Left kidney (tissue), 2 donors: ENCODE data around the gene CCDC92B. TPM values are rescaled to one million over a fixed set of nuclear protein-coding genes. Genes with fewer than 3 reads are reported as not detected.
"Not testable (repeated sequence)": the region's sequence is repeated elsewhere in the genome, so short reads cannot be mapped to it uniquely, and the experiment has no call there.

Source experiments
- DNase-seq: peaks from one replicate; pipeline ENCODE4 v3.0.0-alpha.2; 2013
- polyA plus RNA-seq: library from polyadenylated mRNA; unstranded; fragments of 120-200 nt; gene quantifications from one replicate; pipeline ENCODE4 v1.2.1, GENCODE V29; 2013; ENCODE audit not compliant: insufficient read length

The CCDC92B gene
- polyA plus RNA-seq, 1 donor: 0.25 TPM

DNA sequence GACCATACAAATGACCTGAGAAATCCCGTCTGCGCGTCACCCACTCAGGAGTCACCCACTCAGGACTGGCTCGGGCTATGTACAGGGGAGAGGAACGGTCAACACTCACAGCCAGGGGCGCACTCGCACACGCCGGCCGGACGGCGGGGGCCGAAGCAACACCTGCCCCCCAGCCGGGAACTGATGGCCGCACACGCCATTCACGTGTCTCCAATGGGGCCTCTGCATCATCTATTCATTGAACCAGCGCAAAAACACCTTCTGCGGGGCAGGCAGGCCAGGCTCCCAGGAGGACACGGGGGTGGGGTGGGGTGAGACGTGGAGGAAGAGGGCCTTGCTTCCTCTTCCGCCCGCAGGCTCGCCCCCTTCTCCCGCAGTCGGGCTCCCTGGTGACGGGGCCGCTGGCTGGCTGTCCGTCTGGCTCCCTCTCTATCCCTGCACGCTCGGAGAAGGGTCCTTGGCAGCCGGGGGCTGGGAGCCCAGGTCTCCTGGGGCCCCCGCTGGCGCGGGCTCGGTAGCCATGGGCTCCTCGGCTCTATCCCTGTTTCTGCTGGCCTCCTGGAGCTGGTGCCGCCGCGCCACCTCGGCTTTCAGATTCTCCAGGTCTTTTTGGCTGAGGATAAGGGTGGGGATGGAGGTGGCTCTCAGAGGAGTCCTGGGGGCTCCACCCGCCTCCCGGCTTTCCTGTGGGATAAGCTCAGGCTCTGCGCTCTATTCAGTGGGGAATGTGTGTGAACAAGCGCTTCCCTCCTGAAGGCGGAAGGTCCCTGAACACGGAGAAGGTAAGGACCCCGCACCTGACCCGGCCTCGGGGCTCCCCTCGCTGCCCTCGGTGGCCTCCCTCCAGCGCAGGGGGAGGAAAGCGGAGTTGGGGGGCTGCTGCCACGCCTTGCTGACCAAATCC is 59.0 kb downstream of the CCDC92B start:
- DNase-seq: no peak

DNA sequence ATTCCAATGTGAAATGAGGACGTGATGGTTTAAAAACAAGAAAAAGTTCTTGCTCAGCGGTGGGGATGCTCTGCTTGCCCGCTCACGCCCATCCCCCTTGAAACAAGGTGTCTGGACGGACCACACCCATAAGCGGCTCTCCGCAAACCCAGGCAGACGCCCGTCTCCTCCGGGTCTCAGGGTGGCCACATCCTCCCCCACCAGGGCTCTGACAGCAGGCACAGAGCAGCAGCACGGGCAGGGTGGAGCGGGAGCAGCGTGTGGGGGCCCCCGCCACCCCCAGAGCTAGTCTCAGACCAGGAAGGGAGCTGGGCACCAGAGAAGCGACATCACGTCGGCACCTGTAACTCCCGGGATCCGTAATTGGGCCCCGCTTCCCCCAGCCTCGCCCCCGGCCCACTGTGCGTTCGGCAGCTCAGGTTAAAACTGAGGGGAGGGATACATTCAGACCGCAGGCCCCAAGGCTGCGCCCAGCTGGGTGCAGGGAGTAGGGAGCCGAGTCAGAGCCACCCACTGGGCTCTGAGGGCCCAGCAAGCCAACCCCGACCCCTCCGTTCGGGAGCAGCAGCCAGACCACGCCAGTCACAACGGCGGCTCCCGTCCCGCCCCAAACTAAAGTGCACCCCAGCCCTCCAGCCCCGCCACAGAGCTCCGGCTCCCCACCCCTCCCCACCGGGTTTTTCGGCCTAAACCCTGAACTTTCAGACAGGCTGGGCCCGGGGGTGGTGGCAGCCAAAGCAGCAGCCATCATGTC is 59.9 kb downstream of the CCDC92B start:
- no peak for DNase-seq

DNA sequence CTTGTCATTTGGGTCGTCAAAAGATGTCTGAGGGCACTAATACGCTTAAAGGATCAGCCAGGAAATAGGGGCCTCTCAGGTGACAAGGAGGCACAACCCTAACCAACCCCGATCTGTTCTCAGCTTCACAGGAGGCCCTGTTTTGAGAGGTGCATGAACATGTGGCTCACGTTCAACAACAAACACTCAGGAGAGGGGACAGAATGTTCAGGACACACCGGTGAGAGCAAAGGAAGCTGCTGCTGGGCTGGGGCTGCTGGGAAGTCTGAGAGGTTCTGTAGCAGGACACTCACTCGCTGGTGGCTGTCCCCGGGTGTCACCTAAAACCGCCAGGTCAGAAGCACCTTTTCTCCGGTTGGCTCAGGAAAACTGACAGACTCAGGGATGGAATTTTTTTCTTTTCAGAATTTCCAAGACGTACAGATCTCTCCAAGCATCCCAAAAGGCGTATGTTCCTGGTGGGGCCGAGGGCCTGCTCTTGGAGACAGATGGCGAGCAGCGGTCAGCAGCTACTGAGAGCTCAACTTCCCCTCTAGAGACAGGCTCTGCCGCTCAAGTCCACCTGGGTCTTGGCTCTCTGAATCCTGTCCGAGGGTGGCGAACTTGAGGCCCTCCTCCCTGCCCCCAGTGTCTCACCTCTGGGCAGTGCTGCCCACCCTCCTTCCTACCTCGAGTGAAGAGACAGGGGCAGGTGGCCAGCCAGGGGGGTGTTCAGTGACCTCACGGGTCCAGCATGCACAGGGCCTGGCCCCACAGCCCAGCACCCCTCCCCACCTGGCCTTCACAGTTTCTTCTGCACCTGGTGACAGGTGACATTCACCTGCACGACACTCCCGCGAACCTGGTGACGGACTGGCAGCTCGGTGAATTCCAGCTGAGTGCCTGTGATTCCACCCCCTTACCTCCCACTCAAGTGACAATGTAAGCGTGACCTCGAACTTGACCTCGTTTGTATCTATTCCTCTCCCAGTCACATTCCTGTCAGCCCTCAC is 60.8 kb downstream of the CCDC92B start:
- DNase-seq: no peak

DNA sequence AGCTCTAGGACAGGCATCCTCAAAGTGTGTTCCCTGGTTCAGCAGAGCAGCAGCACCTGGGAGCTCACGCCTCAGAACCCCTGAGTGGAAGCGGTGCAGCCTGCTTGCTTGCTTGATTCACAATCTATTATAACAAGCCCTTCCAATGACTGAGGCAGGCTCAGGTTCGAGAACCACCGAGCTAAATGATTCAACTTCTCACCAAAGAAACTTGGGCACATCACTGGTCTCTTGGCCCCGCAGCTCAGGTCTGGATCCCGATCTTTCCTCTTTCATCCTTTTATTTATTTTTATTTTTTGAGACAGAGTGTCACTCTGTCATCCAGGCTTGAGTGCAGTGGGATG is 62.4 kb downstream of the CCDC92B start:
- no peak for DNase-seq

DNA sequence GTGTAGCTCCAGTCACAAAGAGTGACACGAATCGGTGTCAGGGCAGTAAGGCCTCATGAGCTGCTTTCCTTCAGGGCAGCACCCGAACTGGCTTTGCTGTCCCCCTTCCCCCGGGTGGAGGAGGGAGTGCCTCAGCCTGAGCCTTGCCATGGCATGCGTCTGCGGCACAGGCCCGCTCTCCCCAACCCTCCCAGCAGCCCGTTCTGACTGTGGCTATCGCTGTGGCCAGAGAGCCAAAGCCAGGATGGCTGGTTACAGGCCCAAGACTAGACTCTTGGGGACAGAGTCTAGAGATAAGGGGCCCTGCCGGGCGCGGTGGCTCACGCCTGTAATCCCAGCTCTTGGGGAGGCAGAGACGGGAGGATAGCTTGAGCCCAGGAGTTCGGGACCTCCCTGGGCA is 63.8 kb downstream of the CCDC92B start:
- DNase-seq: no peak

DNA sequence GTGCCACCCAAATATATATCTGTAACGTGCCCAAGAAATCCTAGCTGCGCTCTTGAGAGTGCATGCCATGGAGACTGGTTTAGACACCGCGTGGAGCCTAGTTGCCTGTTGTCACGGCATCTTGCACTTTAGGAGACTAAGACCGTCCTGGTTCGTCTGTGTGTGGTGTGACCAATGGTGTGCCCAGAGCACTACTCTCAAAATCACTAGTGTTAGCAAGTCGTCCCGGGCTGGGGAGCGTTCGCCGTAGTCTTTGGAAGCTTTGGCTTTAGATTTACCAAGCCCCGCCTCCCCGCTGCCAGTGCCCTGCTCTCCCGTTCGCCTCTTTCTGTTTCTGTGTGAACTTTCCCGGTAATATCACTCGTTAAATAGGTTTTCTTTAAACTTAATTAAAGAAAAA is 64.9 kb downstream of the CCDC92B start:
- no peak for DNase-seq

DNA sequence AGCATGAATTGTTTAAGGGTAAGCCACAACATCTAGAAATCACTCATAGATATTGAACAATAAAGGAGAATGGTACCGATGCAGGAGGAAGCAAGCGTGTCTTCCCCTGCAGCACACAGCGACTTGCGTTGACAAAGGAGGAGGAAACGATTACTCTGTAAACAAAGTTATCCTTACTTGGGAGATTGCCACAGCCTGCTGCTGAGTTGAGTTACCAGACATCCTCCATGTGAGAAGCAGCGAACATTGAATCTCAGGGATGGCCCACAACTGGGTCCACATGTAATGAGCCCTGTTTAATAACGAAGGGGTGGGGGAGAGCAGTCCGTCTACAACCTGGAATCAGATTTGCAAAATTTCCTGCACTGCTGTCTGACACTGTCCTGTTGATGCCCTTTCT is 65.5 kb downstream of the CCDC92B start:
- no peak for DNase-seq

DNA sequence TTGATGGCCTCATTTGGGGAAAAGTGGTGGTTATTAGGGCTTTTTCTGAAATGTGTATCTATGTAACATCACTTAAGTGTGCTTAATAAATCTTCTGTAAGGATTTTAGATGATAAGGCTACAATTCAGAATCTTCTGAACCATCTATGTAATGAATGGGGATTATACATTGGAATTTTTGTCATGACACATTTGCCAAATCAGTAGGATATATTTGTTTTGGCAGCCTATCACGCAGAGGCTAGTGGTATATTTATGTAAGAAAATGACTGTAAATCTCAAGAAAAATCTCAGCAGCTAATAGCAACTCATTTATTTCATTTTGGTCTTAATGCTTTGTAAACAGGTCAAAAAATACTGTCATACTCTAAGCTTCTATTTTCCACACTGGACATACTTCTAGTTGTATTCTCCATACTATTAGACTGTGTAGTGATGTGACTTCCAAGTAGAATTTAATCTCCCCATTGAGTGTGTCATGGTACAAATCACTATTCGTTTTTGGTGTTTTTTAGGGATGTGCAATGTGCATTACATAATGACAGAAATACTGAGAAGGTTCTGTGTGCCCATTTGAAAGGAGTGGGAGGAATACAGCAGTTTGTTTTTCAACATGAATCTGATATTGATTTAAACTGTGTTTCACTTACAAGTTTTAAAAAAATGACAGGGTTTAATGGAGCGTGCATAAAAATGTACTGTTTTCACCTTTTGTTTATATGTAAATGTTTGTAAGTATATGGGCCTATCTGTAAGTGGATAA is 67.1 kb downstream of the CCDC92B start:
- no peak for DNase-seq

DNA sequence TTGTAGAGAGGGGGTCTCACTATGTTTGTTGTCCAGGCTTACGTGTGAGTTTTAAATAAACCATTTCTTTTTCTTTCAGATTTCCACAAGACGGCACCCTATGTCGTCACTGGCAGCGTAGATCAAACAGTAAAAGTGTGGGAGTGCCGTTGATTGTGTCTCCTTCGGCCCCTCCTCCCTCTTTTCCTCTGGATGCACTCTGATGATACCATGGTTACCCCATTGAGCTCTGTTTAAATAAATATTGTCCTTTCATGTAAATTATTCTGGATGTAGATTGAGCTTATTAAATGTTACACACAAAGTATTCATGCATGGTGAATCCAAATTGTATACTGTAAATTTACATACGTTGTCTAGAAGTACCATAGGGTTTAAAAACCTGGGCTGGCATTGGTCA is 67.8 kb downstream of the CCDC92B start:
- DNase-seq: no peak

DNA sequence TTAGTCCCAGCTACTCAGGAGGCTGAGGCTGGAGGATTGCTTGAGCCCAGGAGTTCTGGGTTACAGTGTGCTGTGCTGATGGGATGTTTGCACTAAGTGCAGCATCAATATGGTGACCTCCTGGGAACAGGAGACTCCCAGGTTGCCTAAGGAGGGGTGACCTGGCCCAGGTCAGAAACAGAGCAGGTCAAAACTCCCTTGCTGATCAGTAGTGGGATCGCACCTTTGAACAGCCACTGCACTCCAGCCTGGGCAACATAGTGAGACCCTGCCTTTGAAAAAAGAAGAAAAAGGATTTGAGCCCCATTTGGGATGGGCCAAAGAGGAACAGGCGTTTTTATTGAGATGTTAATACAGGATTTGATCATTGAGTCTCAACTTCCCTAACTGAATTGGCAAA is 68.5 kb downstream of the CCDC92B start:
- no peak for DNase-seq

DNA sequence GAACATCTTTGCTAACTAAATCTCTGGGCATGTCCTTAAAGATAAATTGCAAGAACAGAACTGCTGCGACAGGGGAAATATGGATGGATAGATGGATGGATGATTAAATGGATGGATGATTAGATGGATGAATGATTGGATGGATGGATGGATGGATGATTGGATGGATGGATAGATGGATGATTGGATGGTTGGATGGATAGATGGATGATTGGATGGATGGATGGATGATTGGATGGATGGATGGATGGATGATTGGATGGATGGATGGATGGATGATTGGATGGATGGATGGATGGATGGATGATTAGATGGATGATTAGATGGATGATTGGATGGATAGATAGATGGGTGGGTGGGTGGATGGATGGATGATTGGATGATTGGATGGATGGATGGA is 70.2 kb downstream of the CCDC92B start:
- DNase-seq: not testable (repeated sequence)

Other genes starting within 250 kb of the CCDC92B start
- gene METTL16, start 237.8 kb downstream of the CCDC92B start, polyA plus RNA-seq: 39.2 TPM
- gene PAFAH1B1, start 156.0 kb downstream of the CCDC92B start, polyA plus RNA-seq: 182 TPM
- gene CLUH, start 37.9 kb downstream of the CCDC92B start, polyA plus RNA-seq: 50.8 TPM
- gene RAP1GAP2, start 46.8 kb upstream of the CCDC92B start, polyA plus RNA-seq: 23.1 TPM